Measurements from ENCODE around the gene LATS2.
"Not testable (repeated sequence)": the region's sequence is repeated elsewhere in the genome, so short reads cannot be mapped to it uniquely, and the experiment has no call there.

Gene LATS2

GRCh38 chr13:20960663-20961309, 100.6 kb downstream of the LATS2 start:
- no peaks in the 10 kb centered on the region for H3K36me3 ChIP-seq
- no peaks in the 10 kb centered on the region for H3K27me3 ChIP-seq
- H3K4me1 ChIP-seq: no peaks in the 10 kb centered on the region
- no peak for TF ChIP-seq CTCF (IDR thresholded peaks at IDR 0.05)
- no peak overlapping the region for H3K27ac ChIP-seq
- intact Hi-C loops (cut with DNase I; ENCODE audit: low total_unique reads): loop anchor here (5.0 kb wide), 1 partner anchor 612 kb away; no protein-coding TSS in a partner anchor
- H3K9me3 ChIP-seq: no peaks in the 10 kb centered on the region
- H3K4me3 ChIP-seq: no peak overlapping the region
- no peak for DNase-seq

DNA sequence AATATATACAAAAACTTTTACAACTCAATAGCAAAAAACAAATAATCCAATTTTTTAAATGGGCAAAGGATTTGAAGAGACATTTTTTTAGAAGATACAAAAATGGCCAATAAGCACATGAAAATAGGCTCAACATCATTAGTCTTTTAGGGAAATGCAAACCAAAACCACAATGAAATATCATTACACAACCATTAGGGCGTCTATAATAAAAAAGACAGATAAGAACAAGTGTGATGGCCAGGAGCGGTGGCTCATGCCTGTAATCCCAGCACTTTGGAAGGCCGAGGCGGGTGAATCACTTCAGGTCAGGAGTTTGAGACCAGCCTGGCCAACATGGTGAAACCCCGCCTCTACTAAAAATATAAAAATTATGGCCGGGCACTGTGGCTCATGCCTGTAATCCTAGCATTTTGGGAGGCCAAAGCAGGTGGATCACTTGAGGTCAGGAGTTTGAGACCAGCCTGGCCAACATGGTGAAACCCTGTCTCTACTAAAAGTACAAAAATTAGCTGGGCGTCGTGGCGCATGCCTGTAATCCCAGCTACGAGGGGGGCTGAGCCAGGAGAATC, 104.3 kb downstream of the LATS2 start:
- H3K4me1 ChIP-seq; H3K9me3 ChIP-seq; intact Hi-C loops (cut with DNase I; ENCODE audit: low total_unique reads); H3K27me3 ChIP-seq; DNase-seq; H3K36me3 ChIP-seq; H3K4me3 ChIP-seq; H3K27ac ChIP-seq: not testable (repeated sequence)

GRCh38 chr13:20955496-20955895, 105.9 kb downstream of the LATS2 start:
- Histone ChIP-seq H3K27me3 (peaks cover 0 to 15% of the 10 kb centered on the region in 2 donors), H3K27ac (no peak overlapping the region), H3K36me3 (no peaks in the 10 kb centered on the region), H3K9me3 (no peaks in the 10 kb centered on the region), H3K4me1 (no peaks in the 10 kb centered on the region), H3K4me3 (no peak overlapping the region)
- no peak for DNase-seq
- intact Hi-C loops (cut with DNase I; ENCODE audit: low total_unique reads): no loop called here
- no peak for TF ChIP-seq CTCF (IDR thresholded peaks at IDR 0.05)

GRCh38 chr13:20953245-20953931, 108.0 kb downstream of the LATS2 start:
- Histone ChIP-seq H3K36me3 (no peaks in the 10 kb centered on the region), H3K4me1 (no peaks in the 10 kb centered on the region), H3K27me3 (peaks cover 0 to 15% of the 10 kb centered on the region in 2 donors), H3K27ac (no peak overlapping the region), H3K4me3 (no peak overlapping the region), H3K9me3 (no peaks in the 10 kb centered on the region)
- no peak for TF ChIP-seq CTCF (IDR thresholded peaks at IDR 0.05)
- intact Hi-C loops (cut with DNase I; ENCODE audit: low total_unique reads): no loop called here
- DNase-seq: no peak

DNA sequence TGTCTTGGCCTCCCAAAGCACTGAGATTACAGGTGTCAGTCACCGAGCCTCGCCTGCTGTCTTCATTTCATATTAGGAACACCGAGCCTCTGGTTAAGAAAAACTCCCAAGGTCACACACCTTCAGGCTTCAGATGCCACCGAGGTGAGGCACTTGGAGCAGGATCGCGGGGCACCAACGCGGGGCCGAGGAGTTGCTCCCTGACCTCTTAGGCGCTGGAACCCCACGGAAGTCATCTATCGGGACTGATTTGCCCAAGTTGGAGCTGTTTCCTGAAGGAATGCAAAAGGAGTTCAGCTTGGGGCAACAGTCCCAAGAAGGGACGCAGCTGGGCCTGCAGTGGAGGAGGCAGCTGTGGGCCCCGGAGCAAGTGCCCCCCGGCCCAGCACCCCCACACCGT, 108.5 kb downstream of the LATS2 start:
- Histone ChIP-seq H3K4me1 (no peaks in the 10 kb centered on the region), H3K9me3 (no peaks in the 10 kb centered on the region), H3K36me3 (no peaks in the 10 kb centered on the region), H3K4me3 (no peak overlapping the region), H3K27ac (no peak overlapping the region), H3K27me3 (peaks cover 0 to 15% of the 10 kb centered on the region in 2 donors)
- intact Hi-C loops (cut with DNase I; ENCODE audit: low total_unique reads): no loop called here
- no peak for DNase-seq
- no peak for TF ChIP-seq CTCF (IDR thresholded peaks at IDR 0.05)

DNA sequence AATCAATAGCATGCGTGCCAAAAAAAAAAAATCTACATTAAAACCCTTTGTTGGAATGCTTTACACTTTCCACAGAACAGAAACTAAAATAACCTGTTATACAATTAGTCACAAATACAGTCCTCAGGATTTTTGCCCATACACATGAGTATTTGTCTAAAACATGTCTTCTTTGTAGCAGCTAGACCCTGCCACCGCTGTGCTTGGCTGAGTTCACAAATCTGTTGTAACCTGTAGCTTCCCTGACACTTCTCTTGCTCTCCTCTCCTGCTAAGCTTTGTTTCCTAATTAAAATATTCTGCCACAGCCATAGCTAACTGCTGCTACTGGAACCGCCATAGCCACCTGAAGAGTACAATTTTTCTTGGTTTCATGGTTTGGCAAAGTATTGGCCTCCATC, 113.4 kb downstream of the LATS2 start:
- not testable (repeated sequence) for H3K36me3 ChIP-seq, DNase-seq
- intact Hi-C loops (cut with DNase I; ENCODE audit: low total_unique reads): loop anchor here (5.0 to 10.0 kb wide), 4 partner anchors 117 to 527 kb away; partner anchors contain the start of gene LATS2

More for the DNA sequence above, 113.4 kb downstream of the LATS2 start:
- not testable (repeated sequence) for H3K4me1 ChIP-seq, H3K4me3 ChIP-seq, H3K27ac ChIP-seq, H3K9me3 ChIP-seq
- H3K27me3 ChIP-seq: peaks cover 0 to 11% of the 10 kb centered on the region in 2 donors
